Measurements from ENCODE around the gene ATP2C1. TPM values are rescaled to one million over a fixed set of nuclear protein-coding genes. Genes with fewer than 3 reads are reported as not detected.
A peak's percentile ranks its signal among the peaks of the same experiment; 100 is the strongest.

ATP2C1 gene
- total RNA-seq, 6 experiments from 2014 or later, result 101 to 124 (median 112) TPM

DNA sequence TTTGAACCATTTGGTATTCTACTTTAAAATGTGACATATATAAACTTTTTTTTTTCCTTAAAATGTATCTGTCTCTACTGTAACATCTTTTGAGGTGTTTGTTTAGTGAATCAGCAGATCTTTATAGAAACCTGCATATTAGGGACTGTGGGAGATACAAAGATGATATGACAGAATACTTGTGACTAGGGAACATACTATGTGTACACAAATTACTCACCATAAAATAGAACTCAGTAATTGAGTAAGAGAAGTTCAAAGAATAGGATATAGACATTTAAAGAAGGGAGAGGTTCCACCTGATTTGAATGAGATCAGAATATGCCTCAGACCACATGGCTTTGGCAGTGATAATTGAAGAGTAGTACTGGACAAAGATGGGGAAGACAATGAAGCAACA lies 47.9 kb downstream of the ATP2C1 start:
- peak; percentile 20 for DNase-seq
- no peaks in the 10 kb centered on the region for H3K27me3 Mint-ChIP-seq (ENCODE audit: insufficient read depth)

GRCh38 chr3:130946882-130947281 lies 53.0 kb downstream of the ATP2C1 start:
- 0 out of 2 replicates have a peak, but pooled peaks cover 4% of the 10 kb centered on the region for H3K9me3 Mint-ChIP-seq

More for the DNA sequence above, 47.9 kb downstream of the ATP2C1 start:
- Mint-ChIP-seq H3K27ac (peak overlapping the region; percentile 58), H3K9me3 (no peaks in the 10 kb centered on the region), H3K4me3 (no peak overlapping the region), H3K4me1 (ENCODE audit: low read depth) (peaks cover 31% of the 10 kb centered on the region), H3K36me3 (ENCODE audit: low read depth) (peaks cover 58% of the 10 kb centered on the region)
- TF ChIP-seq CTCF (IDR thresholded peaks at IDR 0.05), result no peak

GRCh38 chr3:130948001-130948773 lies 54.3 kb downstream of the ATP2C1 start:
- no peak for DNase-seq
- H3K27ac Mint-ChIP-seq, result peak overlapping the region; percentile 44; the same call in 1 of the 2 replicates

More at GRCh38 chr3:130946882-130947281, 53.0 kb downstream of the ATP2C1 start:
- H3K4me1 Mint-ChIP-seq (ENCODE audit: low read depth), result peaks cover 54% of the 10 kb centered on the region
- H3K27me3 Mint-ChIP-seq (ENCODE audit: insufficient read depth), result no peaks in the 10 kb centered on the region
- no peak overlapping the region for H3K4me3 Mint-ChIP-seq
- DNase-seq, result no peak
- no peak overlapping the region for H3K27ac Mint-ChIP-seq
- no peak for TF ChIP-seq CTCF (IDR thresholded peaks at IDR 0.05)
- peaks cover 75% of the 10 kb centered on the region for H3K36me3 Mint-ChIP-seq (ENCODE audit: low read depth)

DNA sequence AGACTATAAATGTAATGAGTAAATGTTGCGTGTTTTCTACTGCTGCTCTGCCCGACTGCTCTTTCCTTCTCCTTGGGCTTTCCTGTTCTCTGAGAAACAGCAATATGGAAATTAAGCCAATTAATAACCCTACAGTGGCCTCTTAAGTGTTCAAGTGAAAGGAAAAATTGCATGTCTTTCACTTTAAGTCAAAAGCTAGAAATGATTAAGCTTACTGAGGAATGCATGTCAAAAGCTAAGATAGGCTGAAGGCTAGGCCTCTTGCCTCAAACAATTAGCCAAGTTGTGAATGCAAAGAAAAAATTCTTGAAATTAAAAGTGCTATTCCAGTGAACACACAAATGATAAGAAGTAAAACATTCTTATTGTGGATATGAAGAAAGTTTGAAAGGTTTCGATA lies 55.0 kb downstream of the ATP2C1 start:
- H3K4me3 Mint-ChIP-seq, result no peak overlapping the region; the same call in 1 of the 2 replicates
- no peak for DNase-seq
- H3K27me3 Mint-ChIP-seq (ENCODE audit: insufficient read depth), result no peaks in the 10 kb centered on the region
- 0 out of 2 replicates have a peak, but pooled peaks cover 4% of the 10 kb centered on the region for H3K9me3 Mint-ChIP-seq
- H3K27ac Mint-ChIP-seq, result peak overlapping the region; percentile 17; the same call in 1 of the 2 replicates
- H3K4me1 Mint-ChIP-seq (ENCODE audit: low read depth), result peaks cover 61% of the 10 kb centered on the region
- peaks cover 73% of the 10 kb centered on the region for H3K36me3 Mint-ChIP-seq (ENCODE audit: low read depth)
- TF ChIP-seq CTCF (IDR thresholded peaks at IDR 0.05), result no peak

More at GRCh38 chr3:130948001-130948773, 54.3 kb downstream of the ATP2C1 start:
- H3K36me3 Mint-ChIP-seq (ENCODE audit: low read depth), result peaks cover 72% of the 10 kb centered on the region
- no peak overlapping the region for H3K4me3 Mint-ChIP-seq
- 0 out of 2 replicates have a peak, but pooled peaks cover 4% of the 10 kb centered on the region for H3K9me3 Mint-ChIP-seq
- peaks cover 60% of the 10 kb centered on the region for H3K4me1 Mint-ChIP-seq (ENCODE audit: low read depth)
- no peak for TF ChIP-seq CTCF (IDR thresholded peaks at IDR 0.05)
- H3K27me3 Mint-ChIP-seq (ENCODE audit: insufficient read depth), result no peaks in the 10 kb centered on the region

DNA sequence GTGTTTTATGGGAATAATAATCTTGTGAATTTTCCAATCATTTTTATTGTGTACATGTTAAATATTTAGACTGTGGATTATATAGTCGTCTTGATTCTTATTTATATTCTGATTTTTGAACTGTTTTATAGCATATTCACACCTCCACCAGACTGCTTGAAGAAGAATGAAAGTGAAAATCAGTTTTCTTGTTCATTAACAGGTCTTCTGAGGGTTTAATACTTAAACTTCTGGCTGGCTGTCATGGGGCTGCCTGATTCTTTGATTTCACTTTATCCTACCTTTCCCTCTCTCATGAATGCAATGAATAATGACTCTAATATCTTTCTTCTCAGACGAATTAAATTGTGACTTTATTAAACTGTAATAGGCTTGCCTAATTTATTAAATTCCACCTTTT lies 56.2 kb downstream of the ATP2C1 start:
- TF ChIP-seq CTCF (IDR thresholded peaks at IDR 0.05), result no peak
- Mint-ChIP-seq H3K4me1 (ENCODE audit: low read depth) (peaks cover 61% of the 10 kb centered on the region), H3K36me3 (ENCODE audit: low read depth) (peaks cover 68% of the 10 kb centered on the region), H3K27ac (peak overlapping the region; percentile 75), H3K4me3 (peak overlapping the region; percentile 56), H3K9me3 (0 out of 2 replicates have a peak, but pooled peaks cover 4% of the 10 kb centered on the region), H3K27me3 (ENCODE audit: insufficient read depth) (no peaks in the 10 kb centered on the region)
- DNase-seq, result no peak
